OCI-LY7 (cell line): ENCODE results near the gene GADD45B. TPM values are rescaled to one million over a fixed set of nuclear protein-coding genes. Genes with fewer than 3 reads are reported as not detected.

Experiments
- microRNA-seq: library from miRNA; unstranded; fragments of <30 nt; microRNA quantifications from one replicate; pipeline ENCODE4 v1.2.0, GENCODE V29; 2022; ENCODE audit warnings: borderline replicate concordance
- small RNA-seq: library from RNA; depleted of rRNA; stranded (forward); fragments of <200 nt; gene quantifications from one replicate; pipeline ENCODE3, GENCODE V24; 2014
- total RNA-seq, 2 experiments: library from RNA; depleted of rRNA in 1 of 2; stranded (reverse); fragments of >200 nt in 1 of 2; shearing (Covaris generic) in 1 of 2; gene quantifications; 2 replicates each; pipeline ENCODE4 v1.2.3, GENCODE V29; 2014 to 2022

GADD45B gene
- total RNA-seq, 2 experiments from 2014 or later, result 40.5 to 98.4 TPM

Small RNAs within 50 kb of the gene (microRNA-seq; reads per million reads assigned to microRNA genes)
- gene MIR7108, result 4.5 reads per million

Small RNAs within 50 kb of the gene (small RNA-seq; reads per million reads assigned to genes)
- gene RNU6-993P, result not detected

Other genes starting within 250 kb of the GADD45B start
- gene PLEKHJ1, start 239.8 kb upstream of the GADD45B start, total RNA-seq (2014; rRNA removed; shearing (Covaris generic)), result 205 and 221 TPM in 2 replicates
- gene PLEKHJ1, start 239.8 kb upstream of the GADD45B start, total RNA-seq (2022), result 122 and 129 TPM in 2 replicates
- gene SF3A2, start 239.3 kb upstream of the GADD45B start, total RNA-seq (2014; rRNA removed; shearing (Covaris generic)), result 104 and 124 TPM in 2 replicates
- gene SF3A2, start 239.3 kb upstream of the GADD45B start, total RNA-seq (2022), result 206 and 207 TPM in 2 replicates
- gene AMH, start 226.8 kb upstream of the GADD45B start, total RNA-seq (2014; rRNA removed; shearing (Covaris generic)), result 10.7 and 14.8 TPM in 2 replicates
- gene AMH, start 226.8 kb upstream of the GADD45B start, total RNA-seq (2022), result 45.7 and 49.7 TPM in 2 replicates
- 0.44 and 1.5 TPM in 2 replicates for gene JSRP1, start 219.7 kb upstream of the GADD45B start, total RNA-seq (2014; rRNA removed; shearing (Covaris generic))
- gene JSRP1, start 219.7 kb upstream of the GADD45B start, total RNA-seq (2022), result 13.8 and 15.9 TPM in 2 replicates
- not detected in 2 replicates for gene PEAK3, start 194.0 kb upstream of the GADD45B start, total RNA-seq (2014; rRNA removed; shearing (Covaris generic))
- gene PEAK3, start 194.0 kb upstream of the GADD45B start, total RNA-seq (2022), result 0.18 TPM in 1 of 2 replicates, not detected in the other
- 0.33 and 0.38 TPM in 2 replicates for gene LINGO3, start 168.0 kb upstream of the GADD45B start, total RNA-seq (2014; rRNA removed; shearing (Covaris generic))
- gene LINGO3, start 168.0 kb upstream of the GADD45B start, total RNA-seq (2022), result 0.13 and 0.17 TPM in 2 replicates
- 288 and 321 TPM in 2 replicates for gene LSM7, start 147.5 kb upstream of the GADD45B start, total RNA-seq (2014; rRNA removed; shearing (Covaris generic))
- gene LSM7, start 147.5 kb upstream of the GADD45B start, total RNA-seq (2022), result 164 and 170 TPM in 2 replicates
- gene SPPL2B, start 147.4 kb upstream of the GADD45B start, total RNA-seq (2014; rRNA removed; shearing (Covaris generic)), result 96.9 and 106 TPM in 2 replicates
- gene SPPL2B, start 147.4 kb upstream of the GADD45B start, total RNA-seq (2022), result 185 and 191 TPM in 2 replicates
- gene TMPRSS9, start 115.9 kb upstream of the GADD45B start, total RNA-seq (2014; rRNA removed; shearing (Covaris generic)), result 0.44 TPM in 1 of 2 replicates, not detected in the other
- 0.28 TPM in 1 of 2 replicates, not detected in the other for gene TMPRSS9, start 115.9 kb upstream of the GADD45B start, total RNA-seq (2022)
- 55.4 and 60.0 TPM in 2 replicates for gene TIMM13, start 48.5 kb upstream of the GADD45B start, total RNA-seq (2014; rRNA removed; shearing (Covaris generic))
- gene TIMM13, start 48.5 kb upstream of the GADD45B start, total RNA-seq (2022), result 95.3 and 120 TPM in 2 replicates
- 141 and 150 TPM in 2 replicates for gene LMNB2, start 19.2 kb upstream of the GADD45B start, total RNA-seq (2014; rRNA removed; shearing (Covaris generic))
- 113 and 117 TPM in 2 replicates for gene LMNB2, start 19.2 kb upstream of the GADD45B start, total RNA-seq (2022)
- gene GNG7, start 226.6 kb downstream of the GADD45B start, total RNA-seq (2014; rRNA removed; shearing (Covaris generic)), result 14.2 and 15.3 TPM in 2 replicates
- gene GNG7, start 226.6 kb downstream of the GADD45B start, total RNA-seq (2022), result 13.9 and 15.6 TPM in 2 replicates
- gene DIRAS1, start 245.2 kb downstream of the GADD45B start, total RNA-seq (2014; rRNA removed; shearing (Covaris generic)), result 0.10 TPM in 1 of 2 replicates, not detected in the other
- 0.52 TPM in 1 of 2 replicates, not detected in the other for gene DIRAS1, start 245.2 kb downstream of the GADD45B start, total RNA-seq (2022)